ENCODE results near the gene NEDD9.

Gene NEDD9

DNA sequence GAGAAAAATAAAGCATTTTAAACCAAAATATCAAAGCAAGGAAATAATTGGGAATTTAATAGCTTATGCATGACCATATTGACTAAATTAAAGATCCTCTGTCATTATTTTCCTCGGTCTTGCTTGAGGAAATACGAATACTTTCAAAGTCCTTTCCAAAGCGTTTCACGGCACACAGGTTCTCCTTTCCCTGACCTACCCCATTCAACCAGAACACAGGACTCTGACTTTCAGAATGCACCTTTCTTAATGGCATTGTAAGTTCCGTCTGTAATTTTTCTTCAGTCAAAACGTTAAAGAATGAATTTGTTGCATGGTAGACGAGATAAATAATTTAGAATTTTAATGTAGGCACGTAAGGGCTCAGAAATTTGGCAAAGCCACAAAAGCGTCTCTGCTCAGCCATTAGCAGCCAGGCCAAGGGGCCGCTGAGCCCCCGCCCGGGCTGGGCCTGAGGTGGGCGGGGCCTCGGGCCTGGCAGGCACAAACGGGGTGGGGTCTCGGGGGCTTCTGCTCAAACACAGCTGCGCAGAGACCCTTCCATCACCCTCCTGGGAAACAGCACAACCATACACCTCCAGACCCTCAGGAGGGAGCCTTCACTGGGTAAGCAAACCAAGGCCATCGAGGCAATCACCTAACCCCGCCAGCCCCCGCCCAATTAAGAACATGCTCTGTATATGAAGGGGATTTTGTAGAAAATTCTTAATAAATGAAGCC is 3.4 kb downstream of the NEDD9 start:
- no peak for DNase-seq (ENCODE audit: extremely low spot score)
- TF ChIP-seq, protein P1, sequence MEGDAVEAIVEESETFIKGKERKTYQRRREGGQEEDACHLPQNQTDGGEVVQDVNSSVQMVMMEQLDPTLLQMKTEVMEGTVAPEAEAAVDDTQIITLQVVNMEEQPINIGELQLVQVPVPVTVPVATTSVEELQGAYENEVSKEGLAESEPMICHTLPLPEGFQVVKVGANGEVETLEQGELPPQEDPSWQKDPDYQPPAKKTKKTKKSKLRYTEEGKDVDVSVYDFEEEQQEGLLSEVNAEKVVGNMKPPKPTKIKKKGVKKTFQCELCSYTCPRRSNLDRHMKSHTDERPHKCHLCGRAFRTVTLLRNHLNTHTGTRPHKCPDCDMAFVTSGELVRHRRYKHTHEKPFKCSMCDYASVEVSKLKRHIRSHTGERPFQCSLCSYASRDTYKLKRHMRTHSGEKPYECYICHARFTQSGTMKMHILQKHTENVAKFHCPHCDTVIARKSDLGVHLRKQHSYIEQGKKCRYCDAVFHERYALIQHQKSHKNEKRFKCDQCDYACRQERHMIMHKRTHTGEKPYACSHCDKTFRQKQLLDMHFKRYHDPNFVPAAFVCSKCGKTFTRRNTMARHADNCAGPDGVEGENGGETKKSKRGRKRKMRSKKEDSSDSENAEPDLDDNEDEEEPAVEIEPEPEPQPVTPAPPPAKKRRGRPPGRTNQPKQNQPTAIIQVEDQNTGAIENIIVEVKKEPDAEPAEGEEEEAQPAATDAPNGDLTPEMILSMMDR (IDR thresholded peaks at IDR 0.05; ENCODE audit: control extremely low read depth, extremely low read depth, low read depth, missing control alignments) = no peak
- POLR2A ChIA-PET = interaction anchor here (1.9 kb wide), 1 partner anchor 12 kb away, joined by 6 read pairs; no protein-coding TSS in a partner anchor
- CTCF ChIA-PET = interaction anchor here (5.7 kb wide), 1 partner anchor 267 kb away, joined by 32 read pairs; no protein-coding TSS in a partner anchor

DNA sequence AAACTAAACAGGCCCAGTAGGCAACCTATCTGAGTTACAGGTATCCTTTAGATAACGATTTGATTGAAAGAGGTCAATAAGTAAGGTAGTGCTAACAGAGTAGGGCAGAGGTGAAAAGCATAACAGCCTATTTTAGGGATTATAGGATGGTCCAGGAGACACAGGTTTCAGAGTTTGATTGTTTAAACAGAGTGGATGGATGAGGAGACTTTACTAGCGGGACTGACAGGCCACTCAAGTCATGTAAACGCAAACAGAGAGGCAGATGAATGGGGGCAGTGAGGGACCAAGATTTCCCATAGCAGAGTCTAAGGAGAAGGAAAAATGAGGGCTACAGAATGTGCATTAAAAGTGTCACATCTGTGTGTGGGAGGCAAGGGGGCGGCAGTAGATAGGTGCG is 4.8 kb downstream of the NEDD9 start:
- POLR2A ChIA-PET = no interaction called here
- TF ChIP-seq, protein P1 (IDR thresholded peaks at IDR 0.05; ENCODE audit: control extremely low read depth, extremely low read depth, low read depth, missing control alignments) = no peak
- no peak for DNase-seq (ENCODE audit: extremely low spot score)
- CTCF ChIA-PET = interaction anchor here (1.5 kb wide), 1 partner anchor 15 kb away, joined by 3 read pairs; no protein-coding TSS in a partner anchor

DNA sequence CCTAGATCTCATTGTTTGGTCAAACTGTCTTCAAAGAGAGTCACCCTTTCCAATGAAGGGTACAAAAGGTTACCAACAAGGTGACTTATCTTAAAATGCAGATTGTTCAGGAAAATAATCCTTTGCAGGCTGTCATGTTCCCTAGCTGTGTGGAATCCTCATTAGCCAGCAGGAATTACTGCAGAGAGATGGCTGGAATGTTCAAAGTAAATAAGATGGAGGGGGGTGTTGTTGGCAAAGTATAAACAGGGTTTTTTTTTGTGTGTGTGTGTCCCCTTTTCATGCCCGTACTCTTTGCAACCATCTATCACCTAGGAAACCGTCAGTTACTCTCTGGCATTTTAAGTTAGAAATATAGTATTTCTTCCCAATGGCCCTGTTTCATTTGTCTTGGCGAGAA is 6.5 kb downstream of the NEDD9 start:
- DNase-seq (ENCODE audit: extremely low spot score) = no peak
- CTCF ChIA-PET = interaction anchor here (2.1 kb wide), 1 partner anchor 11 kb away, joined by 7 read pairs; no protein-coding TSS in a partner anchor
- TF ChIP-seq, protein P1 (IDR thresholded peaks at IDR 0.05; ENCODE audit: control extremely low read depth, extremely low read depth, low read depth, missing control alignments) = no peak
- POLR2A ChIA-PET = no interaction called here

DNA sequence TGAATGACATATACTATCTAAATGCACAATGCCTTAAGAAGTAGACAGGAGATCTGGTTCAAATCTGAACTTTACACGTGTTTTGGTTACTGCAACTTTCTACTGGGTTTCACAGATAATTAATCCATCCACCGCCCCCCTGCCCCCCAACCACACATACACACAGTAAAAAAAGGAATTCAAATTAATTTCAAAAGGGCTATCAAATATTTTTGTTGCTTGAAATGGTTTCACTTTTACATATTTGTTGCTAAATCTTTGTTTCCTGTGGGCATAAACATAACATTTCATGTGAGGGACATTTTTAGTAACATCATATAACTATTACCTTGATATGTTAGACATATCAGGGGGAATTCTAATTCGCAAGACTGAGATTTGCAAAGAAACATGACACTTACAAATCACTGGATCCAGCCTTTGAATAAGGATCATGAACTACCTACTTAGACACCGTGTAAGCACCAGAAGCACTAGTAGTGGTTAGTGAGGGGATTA is 7.5 kb downstream of the NEDD9 start:
- POLR2A ChIA-PET = interaction anchor here (0.7 kb wide), 1 partner anchor 783 kb away, joined by 3 read pairs; no protein-coding TSS in a partner anchor
- TF ChIP-seq, protein P1 (IDR thresholded peaks at IDR 0.05; ENCODE audit: control extremely low read depth, extremely low read depth, low read depth, missing control alignments) = no peak
- no peak for DNase-seq (ENCODE audit: extremely low spot score)
- CTCF ChIA-PET = interaction anchor here (2.0 kb wide), 1 partner anchor 53 kb away, joined by 4 read pairs; no protein-coding TSS in a partner anchor

DNA sequence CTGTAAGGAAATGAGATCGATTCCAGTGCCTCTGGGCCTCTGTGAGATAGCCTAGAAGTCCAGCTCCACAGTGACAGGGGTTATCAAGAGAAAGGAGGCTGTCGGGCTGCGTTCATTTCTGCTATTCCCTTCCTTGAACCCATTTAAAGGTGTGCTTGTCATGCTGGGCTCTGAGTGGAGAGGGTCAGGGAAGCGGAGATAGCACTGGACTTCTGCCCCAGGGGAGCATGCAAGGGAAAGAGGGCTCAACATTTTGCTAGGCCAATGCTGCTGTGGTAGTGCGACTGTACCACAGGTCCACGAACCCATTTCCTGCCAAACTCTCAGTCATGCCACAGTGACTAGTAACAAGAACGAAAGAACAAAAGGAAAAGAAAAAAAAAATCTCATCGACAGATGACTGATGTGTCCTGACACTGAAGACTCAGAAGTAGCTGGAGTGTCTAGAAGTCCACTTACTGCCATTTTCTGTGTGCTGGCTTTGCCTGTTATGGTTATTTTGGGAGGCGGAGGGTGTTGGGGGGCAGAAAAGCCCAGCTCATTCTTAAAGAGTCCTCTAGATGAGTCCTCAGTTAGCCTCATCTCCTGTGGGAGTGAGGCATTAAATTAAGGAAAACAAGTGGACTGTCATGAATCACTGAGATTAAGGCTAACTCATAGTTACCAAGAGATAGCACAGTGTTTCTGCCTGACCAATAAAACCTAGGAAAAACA is 8.1 kb downstream of the NEDD9 start:
- DNase-seq (ENCODE audit: extremely low spot score) = no peak
- CTCF ChIA-PET = interaction anchor here (1.4 to 2.0 kb wide), 2 partner anchors 53 to 89 kb away, joined by 3 to 4 read pairs; no protein-coding TSS in a partner anchor
- POLR2A ChIA-PET = no interaction called here

More for the DNA sequence above, 8.1 kb downstream of the NEDD9 start:
- TF ChIP-seq, protein P1 (IDR thresholded peaks at IDR 0.05; ENCODE audit: control extremely low read depth, extremely low read depth, low read depth, missing control alignments) = no peak
